ENCODE results near the gene HPGDS. TPM values are rescaled to one million over a fixed set of nuclear protein-coding genes. Genes with fewer than 3 reads are reported as not detected.

Gene HPGDS
- total and polyA plus RNA-seq, 10 of the 15 experiments (the other 5 are each of a cell fraction or from before 2014, with no cell fraction given): not detected

DNA sequence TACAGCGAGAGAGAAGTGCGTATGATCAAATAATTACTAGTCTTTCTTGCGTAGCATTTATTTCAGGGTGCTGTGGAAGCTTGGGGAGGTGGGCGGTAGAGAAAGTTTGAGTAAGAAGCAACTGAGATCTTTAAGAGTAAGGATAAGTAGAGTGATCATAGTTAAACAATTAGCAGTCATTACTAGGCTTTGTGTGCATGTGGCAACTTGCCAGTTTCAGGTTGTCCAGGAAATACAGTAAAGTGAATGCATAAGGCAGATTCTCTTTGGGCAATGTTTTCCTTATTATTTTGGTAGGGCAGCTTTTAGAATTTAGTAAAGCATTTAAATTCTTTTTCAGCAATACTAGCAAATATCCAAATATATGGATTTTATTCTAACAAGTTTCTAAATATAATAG, 57.0 kb downstream of the HPGDS start (continued):
- TF ChIP-seq, protein P1, sequence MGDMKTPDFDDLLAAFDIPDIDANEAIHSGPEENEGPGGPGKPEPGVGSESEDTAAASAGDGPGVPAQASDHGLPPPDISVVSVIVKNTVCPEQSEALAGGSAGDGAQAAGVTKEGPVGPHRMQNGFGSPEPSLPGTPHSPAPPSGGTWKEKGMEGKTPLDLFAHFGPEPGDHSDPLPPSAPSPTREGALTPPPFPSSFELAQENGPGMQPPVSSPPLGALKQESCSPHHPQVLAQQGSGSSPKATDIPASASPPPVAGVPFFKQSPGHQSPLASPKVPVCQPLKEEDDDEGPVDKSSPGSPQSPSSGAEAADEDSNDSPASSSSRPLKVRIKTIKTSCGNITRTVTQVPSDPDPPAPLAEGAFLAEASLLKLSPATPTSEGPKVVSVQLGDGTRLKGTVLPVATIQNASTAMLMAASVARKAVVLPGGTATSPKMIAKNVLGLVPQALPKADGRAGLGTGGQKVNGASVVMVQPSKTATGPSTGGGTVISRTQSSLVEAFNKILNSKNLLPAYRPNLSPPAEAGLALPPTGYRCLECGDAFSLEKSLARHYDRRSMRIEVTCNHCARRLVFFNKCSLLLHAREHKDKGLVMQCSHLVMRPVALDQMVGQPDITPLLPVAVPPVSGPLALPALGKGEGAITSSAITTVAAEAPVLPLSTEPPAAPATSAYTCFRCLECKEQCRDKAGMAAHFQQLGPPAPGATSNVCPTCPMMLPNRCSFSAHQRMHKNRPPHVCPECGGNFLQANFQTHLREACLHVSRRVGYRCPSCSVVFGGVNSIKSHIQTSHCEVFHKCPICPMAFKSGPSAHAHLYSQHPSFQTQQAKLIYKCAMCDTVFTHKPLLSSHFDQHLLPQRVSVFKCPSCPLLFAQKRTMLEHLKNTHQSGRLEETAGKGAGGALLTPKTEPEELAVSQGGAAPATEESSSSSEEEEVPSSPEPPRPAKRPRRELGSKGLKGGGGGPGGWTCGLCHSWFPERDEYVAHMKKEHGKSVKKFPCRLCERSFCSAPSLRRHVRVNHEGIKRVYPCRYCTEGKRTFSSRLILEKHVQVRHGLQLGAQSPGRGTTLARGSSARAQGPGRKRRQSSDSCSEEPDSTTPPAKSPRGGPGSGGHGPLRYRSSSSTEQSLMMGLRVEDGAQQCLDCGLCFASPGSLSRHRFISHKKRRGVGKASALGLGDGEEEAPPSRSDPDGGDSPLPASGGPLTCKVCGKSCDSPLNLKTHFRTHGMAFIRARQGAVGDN (IDR thresholded peaks at IDR 0.05): no peak

DNA sequence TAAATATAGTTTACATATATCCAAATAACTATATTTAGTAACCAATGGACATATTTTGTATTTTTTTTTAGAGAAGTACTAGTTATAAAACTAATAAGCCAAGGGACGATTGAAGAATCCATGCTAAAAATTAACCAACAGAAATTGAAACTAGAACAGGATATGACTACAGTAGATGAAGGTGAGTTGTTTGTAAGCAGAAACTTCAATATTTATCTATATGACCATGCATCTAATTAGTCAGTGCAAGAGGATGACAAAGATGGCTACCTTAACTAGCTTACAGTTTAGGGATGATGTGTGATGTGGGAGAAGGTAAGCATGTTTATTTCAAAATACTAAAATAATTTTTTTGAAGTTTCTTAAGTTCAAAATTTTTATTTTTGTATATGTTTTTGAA, 57.7 kb downstream of the HPGDS start:
- intact Hi-C loops (cut with micrococcal nuclease; ENCODE audit: unreplicated experiment) (no loop called here), in situ Hi-C loops (cut with MboI) (no loop called here)
- Histone ChIP-seq H3K36me3 (ENCODE audit: control insufficient read depth in 2 of 2, insufficient read depth in 2 of 2, low read length in 1 of 2) (peaks cover 0 to 7% of the 10 kb centered on the region in 2 experiments; a peak in 2 of 4 replicates), H3K4me1 (ENCODE audit: control insufficient read depth, insufficient read depth, low read length) (no peaks in the 10 kb centered on the region), H2AFZ (ENCODE audit: control insufficient read depth, low read depth, low read length) (no peak overlapping the region), H3K4me2 (ENCODE audit: control insufficient read depth, insufficient read depth) (no peak overlapping the region), H4K20me1 (ENCODE audit: control insufficient read depth, insufficient read depth) (no peaks in the 10 kb centered on the region), H3K9ac (ENCODE audit: control insufficient read depth, insufficient read depth, low read length) (no peak overlapping the region), H3K9me3 (replicated peaks; ENCODE audit: control insufficient read depth, insufficient read depth, low read length) (no peaks in the 10 kb centered on the region), H3K4me3 (no peak overlapping the region), H3K27ac (ENCODE audit: control insufficient read depth, insufficient read depth) (no peak overlapping the region), H3K27me3 (replicated peaks in 1 of 2; ENCODE audit: control insufficient read depth in 2 of 2, insufficient read depth in 2 of 2, low read length in 1 of 2) (no peaks in the 10 kb centered on the region), H3K79me2 (ENCODE audit: control insufficient read depth, insufficient read depth, low read length) (no peaks in the 10 kb centered on the region)
- FAIRE-seq (no peak), DNase-seq (ENCODE audit: low read depth, low spot score) (no peak), ATAC-seq (no peak; the same call in 2 of the 3 replicates)
- BruUV-seq (replicated peaks): no TSS peak
- WGBS (ENCODE audit: insufficient coverage, insufficient replicate concordance, low lambda C conversion rate, missing lambda C conversion rate): 3% methylated on average over 1 of the region's 1 CpG
- CTCF ChIA-PET: no interaction called here
- TF ChIP-seq, protein P2, sequence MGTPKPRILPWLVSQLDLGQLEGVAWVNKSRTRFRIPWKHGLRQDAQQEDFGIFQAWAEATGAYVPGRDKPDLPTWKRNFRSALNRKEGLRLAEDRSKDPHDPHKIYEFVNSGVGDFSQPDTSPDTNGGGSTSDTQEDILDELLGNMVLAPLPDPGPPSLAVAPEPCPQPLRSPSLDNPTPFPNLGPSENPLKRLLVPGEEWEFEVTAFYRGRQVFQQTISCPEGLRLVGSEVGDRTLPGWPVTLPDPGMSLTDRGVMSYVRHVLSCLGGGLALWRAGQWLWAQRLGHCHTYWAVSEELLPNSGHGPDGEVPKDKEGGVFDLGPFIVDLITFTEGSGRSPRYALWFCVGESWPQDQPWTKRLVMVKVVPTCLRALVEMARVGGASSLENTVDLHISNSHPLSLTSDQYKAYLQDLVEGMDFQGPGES (IDR thresholded peaks at IDR 0.05): no peak
- RAD21 ChIA-PET (ENCODE audit: unreplicated experiment): no interaction called here
- SMC1A ChIA-PET (ENCODE audit: uncharacterized antibody, unreplicated experiment): no interaction called here
- POLR2A ChIA-PET: no interaction called here
